ENCODE measurements around the gene AGAP3. TPM values are rescaled to one million over a fixed set of nuclear protein-coding genes. Genes with fewer than 3 reads are reported as not detected.
A peak's percentile ranks its signal among the peaks of the same experiment; 100 is the strongest.

The AGAP3 gene
- total RNA-seq, 2 donors from 2014 or later, result 45.6 to 53.0 TPM

GRCh38 chr7:151126491-151127137, 40.3 kb downstream of the AGAP3 start:
- DNase-seq (no peak), ATAC-seq (no peak)
- peaks cover 10% of the 10 kb centered on the region for H3K4me1 Mint-ChIP-seq
- no peaks in the 10 kb centered on the region for H3K9me3 ChIP-seq (ENCODE audit: control insufficient read depth, low read length, poor library complexity, severe bottlenecking)
- H3K27ac Mint-ChIP-seq, result no peak overlapping the region
- no peak overlapping the region for H3K4me3 Mint-ChIP-seq
- H3K36me3 Mint-ChIP-seq (ENCODE audit: low read depth), result peaks cover 4% of the 10 kb centered on the region
- H3K27me3 Mint-ChIP-seq, result no peaks in the 10 kb centered on the region

- Mint-ChIP-seq H3K4me3 (no peak overlapping the region), H3K27me3 (no peaks in the 10 kb centered on the region)
Observed at GRCh38 chr7:151128144-151128543, 41.9 kb downstream of the AGAP3 start.

GRCh38 chr7:151128716-151129115, 42.4 kb downstream of the AGAP3 start:
- ATAC-seq, result no peak
- H3K4me3 Mint-ChIP-seq, result no peak overlapping the region
- no peak for DNase-seq
- no peaks in the 10 kb centered on the region for H3K9me3 ChIP-seq (ENCODE audit: control insufficient read depth, low read length, poor library complexity, severe bottlenecking)
- H3K27ac Mint-ChIP-seq, result no peak overlapping the region
- no peaks in the 10 kb centered on the region for H3K27me3 Mint-ChIP-seq
- H3K4me1 Mint-ChIP-seq, result peaks cover 8% of the 10 kb centered on the region
- peaks cover 3% of the 10 kb centered on the region for H3K36me3 Mint-ChIP-seq (ENCODE audit: low read depth)

More at GRCh38 chr7:151128144-151128543, 41.9 kb downstream of the AGAP3 start:
- ATAC-seq (no peak), DNase-seq (no peak)
- H3K36me3 Mint-ChIP-seq (ENCODE audit: low read depth), result peaks cover 4% of the 10 kb centered on the region
- no peaks in the 10 kb centered on the region for H3K9me3 ChIP-seq (ENCODE audit: control insufficient read depth, low read length, poor library complexity, severe bottlenecking)
- peak overlapping the region; percentile 34 for H3K27ac Mint-ChIP-seq
- peaks cover 12% of the 10 kb centered on the region for H3K4me1 Mint-ChIP-seq

GRCh38 chr7:151129117-151129959, 43.1 kb downstream of the AGAP3 start:
- Mint-ChIP-seq H3K27me3 (no peaks in the 10 kb centered on the region), H3K4me1 (peaks cover 4% of the 10 kb centered on the region), H3K4me3 (no peak overlapping the region), H3K36me3 (ENCODE audit: low read depth) (peaks cover 3% of the 10 kb centered on the region), H3K27ac (no peak overlapping the region)
- no peak for DNase-seq
- ATAC-seq, result no peak
- no peaks in the 10 kb centered on the region for H3K9me3 ChIP-seq (ENCODE audit: control insufficient read depth, low read length, poor library complexity, severe bottlenecking)

GRCh38 chr7:151129960-151130591, 43.8 kb downstream of the AGAP3 start:
- DNase-seq (no peak), ATAC-seq (no peak)
- H3K27me3 Mint-ChIP-seq, result no peaks in the 10 kb centered on the region
- peaks cover 4% of the 10 kb centered on the region for H3K4me1 Mint-ChIP-seq
- no peaks in the 10 kb centered on the region for H3K9me3 ChIP-seq (ENCODE audit: control insufficient read depth, low read length, poor library complexity, severe bottlenecking)
- H3K4me3 Mint-ChIP-seq, result no peak overlapping the region
- no peak overlapping the region for H3K27ac Mint-ChIP-seq
- peaks cover 3% of the 10 kb centered on the region for H3K36me3 Mint-ChIP-seq (ENCODE audit: low read depth)

- Mint-ChIP-seq H3K27ac (no peak overlapping the region), H3K27me3 (no peaks in the 10 kb centered on the region), H3K4me1 (peaks cover 7% of the 10 kb centered on the region), H3K4me3 (no peak overlapping the region), H3K36me3 (ENCODE audit: low read depth) (peaks cover 4% of the 10 kb centered on the region)
- no peaks in the 10 kb centered on the region for H3K9me3 ChIP-seq (ENCODE audit: control insufficient read depth, low read length, poor library complexity, severe bottlenecking)
- DNase-seq (no peak), ATAC-seq (no peak)
Observed at GRCh38 chr7:151130741-151131157, 44.5 kb downstream of the AGAP3 start.

GRCh38 chr7:151131224-151131591, 44.9 kb downstream of the AGAP3 start:
- Mint-ChIP-seq H3K36me3 (ENCODE audit: low read depth) (peaks cover 4% of the 10 kb centered on the region), H3K27ac (no peak overlapping the region), H3K27me3 (no peaks in the 10 kb centered on the region), H3K4me1 (peaks cover 7% of the 10 kb centered on the region), H3K4me3 (no peak overlapping the region)
- no peaks in the 10 kb centered on the region for H3K9me3 ChIP-seq (ENCODE audit: control insufficient read depth, low read length, poor library complexity, severe bottlenecking)
- ATAC-seq, result no peak
- no peak for DNase-seq

GRCh38 chr7:151131592-151132293, 45.5 kb downstream of the AGAP3 start:
- Mint-ChIP-seq H3K4me3 (no peak overlapping the region), H3K27ac (no peak overlapping the region)
- no peak for ATAC-seq

GRCh38 chr7:151132461-151133205, 46.4 kb downstream of the AGAP3 start:
- ATAC-seq (no peak), DNase-seq (no peak)
- no peak overlapping the region for H3K27ac Mint-ChIP-seq
- H3K36me3 Mint-ChIP-seq (ENCODE audit: low read depth), result peaks cover 4% of the 10 kb centered on the region
- H3K9me3 ChIP-seq (ENCODE audit: control insufficient read depth, low read length, poor library complexity, severe bottlenecking), result no peaks in the 10 kb centered on the region
- H3K4me1 Mint-ChIP-seq, result peaks cover 5% of the 10 kb centered on the region
- H3K27me3 Mint-ChIP-seq, result no peaks in the 10 kb centered on the region
- no peak overlapping the region for H3K4me3 Mint-ChIP-seq

More at GRCh38 chr7:151131592-151132293, 45.5 kb downstream of the AGAP3 start:
- peaks cover 4% of the 10 kb centered on the region for H3K36me3 Mint-ChIP-seq (ENCODE audit: low read depth)
- no peak for DNase-seq
- H3K9me3 ChIP-seq (ENCODE audit: control insufficient read depth, low read length, poor library complexity, severe bottlenecking), result no peaks in the 10 kb centered on the region
- H3K4me1 Mint-ChIP-seq, result peaks cover 7% of the 10 kb centered on the region
- no peaks in the 10 kb centered on the region for H3K27me3 Mint-ChIP-seq

- H3K27ac Mint-ChIP-seq, result no peak overlapping the region
- peaks cover 5% of the 10 kb centered on the region for H3K4me1 Mint-ChIP-seq
- peaks cover 4% of the 10 kb centered on the region for H3K36me3 Mint-ChIP-seq (ENCODE audit: low read depth)
- ATAC-seq (no peak), DNase-seq (no peak)
- H3K27me3 Mint-ChIP-seq, result no peaks in the 10 kb centered on the region
- H3K9me3 ChIP-seq (ENCODE audit: control insufficient read depth, low read length, poor library complexity, severe bottlenecking), result no peaks in the 10 kb centered on the region
- H3K4me3 Mint-ChIP-seq, result no peak overlapping the region
Observed at GRCh38 chr7:151133266-151133985, 47.2 kb downstream of the AGAP3 start.

- Mint-ChIP-seq H3K36me3 (ENCODE audit: low read depth) (peaks cover 4% of the 10 kb centered on the region), H3K27me3 (no peaks in the 10 kb centered on the region), H3K4me3 (no peak overlapping the region), H3K27ac (no peak overlapping the region), H3K4me1 (peaks cover 8% of the 10 kb centered on the region)
- H3K9me3 ChIP-seq (ENCODE audit: control insufficient read depth, low read length, poor library complexity, severe bottlenecking), result no peaks in the 10 kb centered on the region
- DNase-seq (no peak), ATAC-seq (no peak)
Observed at GRCh38 chr7:151133986-151134742, 47.9 kb downstream of the AGAP3 start.

Measured in T-helper 17 cell (primary cell).